ENCODE data around the gene KCNG1.

The KCNG1 gene

DNA sequence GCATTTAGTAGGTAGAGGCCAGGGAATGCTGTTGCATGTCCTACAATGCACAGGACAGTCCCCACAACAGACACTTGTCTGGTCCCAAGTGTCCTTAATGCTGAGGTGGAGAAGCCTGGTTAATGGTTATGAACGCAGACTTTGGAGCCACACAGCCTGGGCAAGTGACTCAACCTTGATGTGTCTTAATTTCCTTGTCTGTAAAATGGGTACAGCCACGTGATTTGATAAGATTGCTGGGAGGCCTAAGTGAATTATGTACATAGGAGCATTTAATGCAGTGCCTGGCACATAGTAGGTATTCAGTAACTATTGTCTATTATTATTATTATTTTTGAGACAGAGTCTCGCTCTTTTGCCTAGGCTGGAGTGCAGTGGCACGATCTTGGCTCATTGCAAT is 11.4 kb downstream of the KCNG1 start:
- no peak for DNase-seq (ENCODE audit: low read depth)

DNA sequence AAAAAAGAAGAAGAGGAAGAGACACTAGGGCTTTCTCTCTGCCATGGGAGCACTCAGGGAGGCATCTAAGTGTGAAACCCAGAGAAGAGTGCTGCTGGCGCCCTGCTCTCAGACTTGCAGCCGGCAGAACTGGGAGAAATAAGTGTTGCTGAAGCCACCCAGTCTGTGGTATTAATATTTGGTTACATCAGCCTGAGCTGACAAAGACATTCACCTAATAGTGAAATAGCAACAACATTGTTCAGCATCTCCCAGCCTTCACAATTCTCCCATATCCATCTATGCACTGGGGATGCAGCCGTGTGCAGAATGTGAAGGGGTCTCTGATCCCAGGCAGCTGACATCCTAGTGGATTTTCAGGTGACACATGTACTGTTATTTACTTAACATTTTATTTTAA is 12.0 kb downstream of the KCNG1 start:
- DNase-seq (ENCODE audit: low read depth), result no peak

DNA sequence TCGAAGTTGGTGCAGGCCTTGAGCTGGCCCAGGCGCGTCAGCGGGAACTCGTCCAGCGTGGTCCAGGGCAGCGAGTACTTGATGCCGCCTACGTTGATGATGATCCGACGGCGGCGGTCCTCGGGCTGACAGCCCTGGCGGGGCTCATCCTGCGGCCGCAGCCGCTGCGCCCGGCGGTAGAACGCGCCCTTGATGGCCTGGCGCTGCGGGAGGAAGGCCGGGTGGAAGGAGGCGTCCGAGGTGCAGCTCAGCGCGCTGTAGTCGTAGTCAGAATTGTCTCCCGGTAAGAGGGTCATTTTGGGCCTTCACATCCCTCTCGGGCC is 12.9 kb downstream of the KCNG1 start:
- DNase-seq (ENCODE audit: low read depth), result no peak

DNA sequence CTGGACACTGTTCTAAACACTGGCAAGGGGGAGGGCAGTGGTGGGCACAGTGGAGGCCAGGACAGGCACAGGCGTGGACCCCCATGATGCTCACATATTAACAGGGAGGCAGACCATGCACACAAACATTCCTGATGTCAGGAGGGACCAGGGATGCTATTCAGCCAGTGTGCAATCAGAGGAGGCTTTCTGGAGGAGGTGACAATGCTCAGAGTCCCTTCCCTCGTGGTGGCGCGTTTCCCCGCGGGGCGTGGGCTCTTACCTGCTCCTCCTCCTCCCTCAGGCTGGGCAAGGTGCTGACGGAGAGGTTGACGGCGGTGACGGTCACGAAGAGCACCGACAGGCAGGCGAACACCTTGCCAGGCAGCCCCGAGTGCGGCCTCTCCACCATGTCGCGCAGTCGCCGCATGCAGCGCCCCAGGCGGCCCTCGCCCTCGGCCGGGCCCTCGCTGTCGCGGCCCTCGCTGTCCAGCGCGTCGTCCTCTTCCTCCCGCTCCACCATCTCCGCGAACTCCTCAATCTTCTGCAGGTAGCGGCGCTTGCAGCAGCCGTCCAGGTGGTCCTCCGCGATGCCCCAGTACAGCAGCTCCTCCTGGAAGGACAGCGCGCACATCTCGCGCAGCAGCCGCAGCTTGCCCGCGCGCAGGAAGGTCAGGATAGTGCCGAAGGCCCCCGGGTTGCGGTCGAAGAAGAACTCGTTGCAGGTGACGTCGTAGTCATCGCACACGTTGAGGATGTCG is 13.4 kb downstream of the KCNG1 start:
- DNase-seq (ENCODE audit: low read depth), result no peak

DNA sequence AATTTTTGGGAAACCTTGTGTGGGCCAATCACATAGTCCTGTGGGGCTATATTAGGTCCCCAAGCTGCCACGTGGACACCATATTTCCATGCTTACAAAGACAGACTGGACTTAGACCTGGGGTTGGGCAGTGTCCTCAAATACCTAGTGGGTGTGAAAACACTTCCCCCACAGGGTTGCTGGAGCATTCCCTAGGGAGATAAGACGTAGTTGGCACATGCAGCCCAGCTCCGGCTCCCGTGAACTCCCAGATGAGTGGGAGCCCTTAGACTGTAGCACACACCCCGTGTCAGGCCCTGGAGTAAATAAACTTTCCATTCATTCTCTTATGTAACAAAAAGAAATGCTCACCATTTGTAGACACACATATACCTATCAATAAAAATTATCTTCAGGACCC is 14.2 kb downstream of the KCNG1 start:
- DNase-seq (ENCODE audit: low read depth), result no peak

DNA sequence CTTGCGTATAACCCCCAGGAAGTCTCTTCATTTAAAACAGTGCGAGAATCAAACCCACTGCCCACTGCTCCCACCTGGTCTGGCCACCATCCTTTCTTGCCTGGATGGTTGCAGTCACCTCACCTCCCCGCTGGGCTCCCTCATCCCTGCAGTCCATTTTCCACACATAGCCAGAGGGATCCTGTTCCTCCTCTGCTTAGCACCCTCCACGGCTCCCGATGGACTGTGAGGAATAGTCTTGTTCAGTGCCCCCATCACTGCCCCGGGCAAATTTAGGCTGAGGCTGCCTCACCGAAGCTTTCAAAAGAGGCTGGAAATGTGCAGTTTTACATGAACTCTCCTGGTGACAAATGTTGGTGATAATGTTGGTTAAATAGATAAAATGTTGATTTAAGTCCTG is 17.7 kb downstream of the KCNG1 start:
- no peak for DNase-seq (ENCODE audit: low read depth)

DNA sequence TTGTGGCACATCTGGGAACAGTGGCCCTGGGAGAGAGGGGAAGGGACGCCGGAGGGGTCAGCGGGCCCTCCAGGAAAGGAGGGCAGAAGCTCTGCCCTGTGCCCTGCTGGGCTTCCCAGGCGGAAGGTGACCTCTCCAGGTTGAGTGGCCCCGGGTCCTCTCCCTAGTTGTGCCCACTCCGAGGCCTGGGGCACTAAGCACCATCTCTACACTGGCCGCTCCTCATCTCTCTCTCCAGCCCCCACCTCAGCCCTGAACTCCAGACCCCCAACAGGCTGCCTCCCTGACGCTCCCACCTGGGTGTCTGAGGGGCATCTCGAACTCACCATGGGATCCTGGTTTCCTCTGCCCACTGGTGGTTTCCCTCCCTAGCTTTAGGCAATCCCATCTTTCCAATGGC is 18.1 kb downstream of the KCNG1 start:
- no peak for DNase-seq (ENCODE audit: low read depth)

DNA sequence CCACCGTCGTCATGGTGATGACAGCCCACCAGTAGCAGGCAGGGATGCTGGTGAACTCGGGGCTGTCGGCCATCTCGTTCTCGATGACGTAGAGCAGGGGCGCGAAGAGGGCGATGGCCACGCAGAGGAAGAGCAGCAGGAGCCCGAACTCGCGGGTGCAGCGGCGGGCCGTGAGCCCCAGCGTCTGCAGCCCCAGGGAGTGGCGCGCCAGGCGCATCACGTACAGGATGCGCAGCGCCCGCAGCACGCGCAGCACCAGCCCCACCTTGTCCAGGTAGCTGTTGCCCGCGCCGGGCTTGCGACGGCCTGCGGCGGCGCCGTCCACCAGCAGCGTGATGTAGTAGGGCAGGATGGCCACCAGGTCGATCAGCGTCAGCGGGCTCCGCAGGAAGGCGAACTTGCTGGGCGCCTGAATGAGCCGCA is 18.6 kb downstream of the KCNG1 start:
- no peak for DNase-seq (ENCODE audit: low read depth)

DNA sequence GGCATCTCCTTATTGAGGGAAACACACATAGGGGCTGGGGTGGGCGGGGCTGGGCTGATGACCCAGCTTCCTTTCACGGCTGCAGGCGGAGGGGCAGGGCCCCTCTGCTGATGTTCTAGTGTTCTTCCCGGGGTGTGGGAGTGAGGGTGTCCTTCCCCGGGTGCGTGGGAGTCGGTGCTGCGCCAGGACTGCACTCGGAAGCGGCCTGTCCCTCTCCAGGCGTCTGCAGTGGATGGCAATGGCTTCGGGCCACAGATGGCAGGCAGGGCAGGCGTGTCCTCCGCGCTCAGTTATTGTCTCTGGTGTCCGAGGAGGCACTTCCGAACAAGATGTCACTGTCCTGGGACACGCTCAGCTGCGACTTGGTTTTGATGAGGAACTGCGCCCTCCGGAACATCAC is 19.2 kb downstream of the KCNG1 start:
- no peak for DNase-seq (ENCODE audit: low read depth)

DNA sequence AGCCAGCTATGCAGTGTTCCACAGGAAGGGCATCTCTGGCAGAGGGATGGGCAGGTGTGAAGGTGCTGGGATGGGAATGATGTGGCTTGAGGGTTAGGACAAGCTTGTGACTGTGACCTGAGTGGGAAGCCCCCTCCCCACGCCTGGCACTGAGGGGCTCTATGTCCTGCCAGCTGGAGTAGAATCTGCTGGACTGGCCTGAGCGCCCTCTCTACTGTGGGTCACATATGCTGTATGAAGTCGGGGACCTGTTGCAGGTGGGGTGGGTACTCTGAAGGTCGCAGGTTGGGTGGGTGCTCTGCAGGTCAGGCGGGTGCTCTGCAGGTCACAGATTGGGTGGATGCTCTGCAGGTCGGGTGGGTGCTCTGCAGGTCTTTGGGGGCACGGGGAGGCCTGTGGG is 20.3 kb downstream of the KCNG1 start:
- DNase-seq (ENCODE audit: low read depth), result no peak

DNA sequence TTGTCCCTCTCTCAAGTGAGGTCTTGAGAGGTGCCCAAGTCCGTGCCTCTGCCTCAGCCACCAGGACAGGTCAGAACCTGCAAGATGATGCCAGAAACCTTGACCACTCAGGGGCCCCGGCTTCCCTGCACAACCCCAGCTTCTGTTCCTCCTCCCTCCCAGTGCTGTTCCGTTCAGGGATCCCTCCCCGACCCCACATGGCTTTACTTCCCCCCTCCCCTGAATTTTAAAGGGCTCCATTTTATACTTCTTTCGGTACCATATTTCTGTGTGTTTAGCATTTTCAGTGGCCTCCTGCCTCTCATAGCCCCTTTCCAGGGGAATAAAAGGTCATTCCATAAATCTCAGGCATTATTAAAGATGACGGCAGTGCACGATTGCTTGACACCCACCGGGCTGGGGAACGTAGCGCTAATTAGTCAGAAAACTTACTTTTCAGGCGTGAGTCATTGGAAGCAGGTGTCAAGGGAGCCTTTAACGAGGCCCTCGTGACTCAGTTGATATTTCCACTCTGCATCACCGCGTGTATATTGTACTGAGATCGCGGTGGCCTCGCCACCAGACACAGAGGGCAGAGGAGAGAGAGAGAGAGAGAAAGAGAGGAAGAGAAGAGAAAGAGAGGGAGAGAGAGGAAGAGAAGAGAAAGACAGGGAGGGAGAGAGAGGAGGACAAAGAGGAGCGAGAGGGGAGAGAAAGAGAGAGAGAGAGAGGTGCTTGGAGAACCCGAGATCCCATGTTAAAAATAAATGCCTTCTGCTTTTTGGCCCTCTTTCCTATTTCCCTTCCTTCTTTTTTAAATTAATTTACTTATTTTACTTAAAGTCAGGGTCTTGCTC is 21.3 kb downstream of the KCNG1 start:
- no peak for DNase-seq (ENCODE audit: low read depth)

DNA sequence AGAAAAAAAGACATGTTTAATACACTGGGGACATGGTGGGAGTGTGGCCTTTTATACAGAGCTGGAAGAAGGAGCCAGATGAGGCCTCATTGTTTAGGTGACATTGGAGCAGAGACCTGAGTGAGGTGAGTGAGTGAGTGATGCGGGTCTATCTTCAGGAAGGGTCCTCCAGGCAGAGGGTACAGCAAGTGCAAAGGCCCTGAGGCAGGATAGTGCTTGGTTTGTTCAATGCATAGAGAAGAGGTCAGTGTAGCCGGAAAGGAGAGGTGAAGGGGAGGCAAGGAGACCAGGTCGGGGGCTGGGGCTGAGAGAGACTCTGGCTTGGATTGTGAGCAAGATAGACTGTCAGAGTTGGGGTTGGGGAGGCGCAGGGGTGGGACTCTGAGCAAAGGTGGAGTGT is 23.6 kb downstream of the KCNG1 start:
- no peak for DNase-seq (ENCODE audit: low read depth)

DNA sequence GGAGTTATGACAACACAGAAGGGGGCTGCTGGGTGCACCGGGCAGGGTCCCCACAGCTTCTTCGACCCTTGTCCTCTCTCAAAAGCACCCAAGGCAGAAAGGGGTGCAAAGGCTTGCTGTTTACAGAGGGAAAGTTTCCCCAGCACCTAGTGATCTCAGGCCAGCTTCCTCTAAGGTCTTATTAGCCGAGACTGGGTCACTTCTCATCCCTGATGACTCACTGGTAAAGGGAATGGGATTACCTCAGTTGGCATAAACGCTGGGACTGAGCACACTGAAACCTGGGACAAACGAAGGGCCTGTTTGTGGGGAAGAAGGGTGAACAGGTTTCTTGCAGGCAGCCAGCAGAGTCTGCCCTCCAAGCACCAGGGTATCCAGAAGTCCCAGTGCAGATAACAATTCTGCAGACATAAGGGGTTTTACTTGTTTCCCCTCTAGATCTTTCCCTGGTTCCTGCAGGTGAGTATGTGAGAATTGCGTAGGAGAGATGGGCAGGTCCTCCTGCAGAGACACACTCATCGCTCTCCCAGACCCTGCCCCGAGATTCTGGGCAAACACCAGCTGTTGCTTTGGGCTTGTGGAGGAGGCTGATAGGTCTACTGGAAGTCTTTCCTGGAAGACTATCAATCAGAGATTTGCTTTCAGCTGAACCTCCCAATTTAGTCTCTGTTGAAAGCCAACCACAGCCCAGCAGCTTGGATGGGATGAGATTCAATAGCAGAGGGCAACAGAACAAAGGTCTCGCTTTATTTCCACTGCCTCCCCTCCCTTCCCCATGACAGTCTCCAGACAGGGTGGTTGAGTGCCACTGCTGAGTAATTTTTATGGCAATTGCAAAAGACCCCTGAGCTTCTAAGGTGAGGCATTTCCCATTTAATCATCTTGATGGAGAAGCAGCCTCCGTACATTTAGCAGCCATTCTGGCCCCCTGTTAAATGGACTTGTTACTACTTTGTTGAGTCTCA is 25.7 kb downstream of the KCNG1 start:
- peak; percentile 71 for DNase-seq (ENCODE audit: low read depth)

DNA sequence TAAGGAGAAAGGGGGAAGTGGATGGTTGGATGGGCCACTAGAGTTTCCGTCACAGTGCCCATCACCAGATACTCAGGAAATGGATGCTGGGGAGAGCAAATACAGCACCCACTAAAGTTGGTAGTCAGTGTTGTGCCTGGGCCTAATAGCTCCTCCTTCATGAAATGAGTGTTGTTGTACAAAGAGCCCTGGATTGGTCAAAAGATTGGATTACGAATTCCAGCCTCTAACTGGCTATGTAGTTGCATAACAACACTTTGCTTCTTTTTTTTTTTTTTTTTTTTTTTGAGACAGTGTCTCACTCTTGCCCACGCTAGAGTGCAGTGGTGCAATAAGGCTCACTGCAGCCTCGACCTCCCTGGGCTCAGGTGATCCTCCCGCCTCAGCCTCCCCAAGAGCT is 27.4 kb downstream of the KCNG1 start:
- DNase-seq (ENCODE audit: low read depth), result peak; percentile 77

DNA sequence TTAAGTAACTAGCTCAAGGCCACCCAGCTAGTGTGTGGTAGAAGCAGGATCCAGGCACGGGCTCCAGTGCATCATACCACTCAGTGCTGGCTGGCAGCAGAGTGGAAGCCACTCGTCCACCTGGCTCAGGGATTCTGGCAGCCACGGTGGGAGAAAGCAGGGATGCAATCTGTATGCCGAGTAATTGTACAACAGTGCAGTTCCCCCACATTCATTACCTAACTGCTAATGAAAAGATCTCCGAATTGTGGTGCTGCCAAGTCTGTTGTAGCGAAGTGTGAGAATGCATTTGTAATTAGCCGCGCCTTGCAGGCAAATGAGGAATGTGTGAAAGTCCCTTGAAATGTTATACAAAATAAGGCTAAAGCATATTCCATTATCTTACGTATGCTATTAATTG is 29.0 kb downstream of the KCNG1 start:
- no peak for DNase-seq (ENCODE audit: low read depth)

DNA sequence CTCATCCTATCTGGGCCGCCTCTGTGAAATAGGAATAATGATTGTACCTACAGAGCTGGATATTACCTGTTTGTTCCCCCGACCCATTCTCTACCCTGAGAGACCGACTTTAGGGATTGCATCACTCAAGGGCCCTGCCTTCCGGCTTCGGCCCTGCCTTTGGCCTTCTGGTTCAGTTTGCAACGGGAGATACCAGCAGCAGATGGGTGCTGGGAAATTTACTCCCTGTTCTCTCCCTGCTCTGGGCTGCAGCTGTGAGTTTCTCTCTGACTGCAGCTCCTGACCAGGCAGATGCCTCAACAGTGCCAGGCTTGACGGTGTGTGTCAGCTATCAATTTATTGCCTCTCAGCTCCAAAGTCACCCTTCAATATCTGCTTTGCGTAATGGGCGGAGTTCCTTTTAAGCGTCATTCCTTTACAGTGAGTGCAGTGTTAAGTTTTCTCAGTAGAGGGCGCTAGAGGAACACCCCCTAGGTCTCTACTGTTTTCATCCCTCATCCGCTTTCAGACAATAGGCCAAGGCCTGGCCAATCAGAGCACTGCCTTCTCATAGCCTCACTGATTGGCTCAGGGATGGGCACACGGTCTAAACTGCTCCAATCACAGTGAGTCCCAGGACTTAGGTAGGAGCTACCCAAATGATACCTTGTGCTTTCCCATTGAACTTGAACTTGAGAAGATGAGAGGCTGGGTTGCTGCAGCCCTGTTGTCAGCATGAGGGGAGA is 30.0 kb downstream of the KCNG1 start:
- peak; percentile 86 for DNase-seq (ENCODE audit: low read depth)

DNA sequence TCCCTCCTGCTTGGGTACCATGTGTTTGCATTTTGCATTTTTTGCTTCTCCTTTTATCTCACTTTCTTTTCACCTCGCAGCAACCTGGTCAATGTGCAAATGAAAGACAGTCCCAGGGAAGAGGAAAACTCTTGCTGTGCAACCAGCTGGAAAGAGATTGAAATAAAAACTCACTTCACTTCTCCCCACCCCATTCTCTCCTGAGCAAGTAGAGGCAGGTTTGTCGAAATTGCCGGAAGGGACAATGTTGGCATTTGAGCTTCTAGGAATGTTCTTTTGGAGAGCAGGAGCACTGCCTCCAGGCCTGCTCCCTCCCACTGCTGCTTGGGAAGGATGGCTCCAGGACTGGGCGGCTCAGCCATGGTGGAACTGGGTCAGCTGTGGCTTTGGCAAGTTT is 30.6 kb downstream of the KCNG1 start:
- no peak for DNase-seq (ENCODE audit: low read depth)

DNA sequence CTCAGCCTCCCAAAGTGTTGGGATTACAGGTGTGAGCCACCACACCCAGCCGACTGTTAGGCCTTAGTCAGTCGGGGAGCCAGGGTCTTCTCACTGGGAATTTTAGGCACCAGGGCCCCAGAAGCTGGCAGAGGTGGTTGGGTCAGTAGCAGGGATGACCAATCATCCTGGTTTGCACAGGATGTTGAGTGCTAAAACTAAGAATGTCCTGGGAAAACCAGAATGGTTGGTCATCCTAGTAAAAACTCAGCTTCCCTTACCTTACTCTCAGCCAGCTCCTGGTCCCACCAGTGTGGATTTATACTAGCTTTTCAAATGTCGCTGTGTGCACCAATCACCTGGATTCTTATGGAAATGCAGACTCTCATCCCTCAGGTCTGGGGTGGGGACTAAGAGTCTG is 31.8 kb downstream of the KCNG1 start:
- DNase-seq (ENCODE audit: low read depth), result no peak

DNA sequence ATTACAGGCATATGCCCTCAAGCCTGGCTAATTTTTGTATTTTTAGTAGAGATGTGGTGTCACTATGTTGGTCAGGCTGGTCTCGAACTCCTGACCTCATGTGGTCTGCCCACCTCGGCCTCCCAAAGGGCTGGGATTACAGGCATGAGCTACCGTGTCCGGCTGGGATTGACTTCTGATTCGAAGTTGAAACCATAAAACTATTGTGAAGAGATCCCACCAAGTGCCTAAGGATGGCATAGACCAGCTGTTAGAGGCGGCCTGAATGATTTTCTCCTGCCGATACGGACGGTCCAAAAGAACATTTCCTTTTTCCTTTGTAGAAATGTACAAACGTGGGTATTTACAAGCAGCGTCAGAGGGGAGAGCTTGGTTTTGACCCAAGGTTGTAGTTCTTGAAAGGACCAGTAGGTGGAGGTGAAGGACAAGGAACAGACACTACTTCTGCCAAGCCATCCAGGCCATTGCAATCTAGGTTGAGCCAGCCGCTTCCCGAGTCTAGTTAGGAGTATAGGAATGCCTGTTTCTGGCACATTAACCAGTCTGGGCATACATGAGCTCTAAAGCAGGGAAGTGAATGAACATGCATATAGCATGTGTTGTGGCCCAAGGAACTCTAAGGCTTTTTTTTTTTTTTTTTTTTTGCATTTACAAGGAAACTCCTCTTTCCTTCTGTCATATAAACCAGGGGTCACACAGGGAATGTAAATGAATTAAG is 35.3 kb downstream of the KCNG1 start:
- peak; percentile 90 for DNase-seq (ENCODE audit: low read depth)

DNA sequence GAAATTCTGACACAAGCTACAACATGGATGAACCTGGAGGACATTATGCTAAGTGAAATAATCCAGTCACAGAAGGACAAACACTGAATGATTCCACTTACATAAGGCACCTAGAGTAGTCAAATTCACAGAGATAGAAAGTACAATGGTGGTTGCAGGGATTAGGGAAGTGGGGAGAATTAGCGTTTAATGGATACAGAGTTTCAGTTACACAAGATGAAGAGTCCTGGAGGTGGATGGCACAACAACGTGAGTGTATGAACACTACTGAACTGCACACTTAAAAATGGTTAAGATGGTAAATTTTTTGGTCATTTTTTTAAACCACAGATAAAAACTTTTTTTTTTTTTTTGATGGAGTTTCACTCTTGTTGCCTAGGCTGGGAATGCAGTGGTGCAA is 39.6 kb downstream of the KCNG1 start:
- DNase-seq (ENCODE audit: low read depth), result no peak

DNA sequence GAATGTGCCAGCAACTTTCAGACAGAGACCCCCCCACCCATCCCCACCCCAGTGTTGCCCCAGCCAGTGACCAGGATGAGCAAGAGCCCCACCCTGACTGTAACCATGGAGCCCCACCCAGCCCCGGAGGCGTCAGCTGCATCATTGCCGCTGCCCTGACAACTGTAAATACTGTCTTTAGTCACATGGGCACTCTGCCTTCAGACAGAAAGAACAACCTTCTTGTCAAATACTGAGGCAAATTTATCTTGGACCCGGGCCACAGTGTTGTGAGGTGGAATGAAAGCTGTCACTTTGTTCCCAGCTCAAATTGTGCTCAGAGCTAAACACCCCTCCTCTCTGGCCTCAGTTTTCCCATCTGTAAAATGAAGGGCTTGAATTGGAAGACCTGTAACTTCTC is 40.5 kb downstream of the KCNG1 start:
- peak; percentile 81 for DNase-seq (ENCODE audit: low read depth)

Data from iris pigment epithelial cell (primary cell).